Smooth muscle cell of bladder (primary cell): ENCODE results near the gene TEX22. TPM values are rescaled to one million over a fixed set of nuclear protein-coding genes. Genes with fewer than 3 reads are reported as not detected.

Experiments used
- total RNA-seq: library from RNA; depleted of rRNA; stranded (reverse); fragments of >200 nt; gene quantifications from 2 replicates; pipeline ENCODE4 v1.2.3, GENCODE V29; 2014

TEX22 gene, protein sequence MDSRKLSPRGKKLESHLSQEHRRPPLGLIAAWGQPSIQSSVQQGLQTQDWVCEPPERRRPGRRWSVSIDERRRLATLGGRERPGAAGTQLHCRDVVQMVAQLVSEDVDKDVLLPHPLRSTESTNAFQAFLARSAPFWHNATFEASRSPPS
- 0.37 and 0.43 TPM in 2 replicates for total RNA-seq

DNA sequence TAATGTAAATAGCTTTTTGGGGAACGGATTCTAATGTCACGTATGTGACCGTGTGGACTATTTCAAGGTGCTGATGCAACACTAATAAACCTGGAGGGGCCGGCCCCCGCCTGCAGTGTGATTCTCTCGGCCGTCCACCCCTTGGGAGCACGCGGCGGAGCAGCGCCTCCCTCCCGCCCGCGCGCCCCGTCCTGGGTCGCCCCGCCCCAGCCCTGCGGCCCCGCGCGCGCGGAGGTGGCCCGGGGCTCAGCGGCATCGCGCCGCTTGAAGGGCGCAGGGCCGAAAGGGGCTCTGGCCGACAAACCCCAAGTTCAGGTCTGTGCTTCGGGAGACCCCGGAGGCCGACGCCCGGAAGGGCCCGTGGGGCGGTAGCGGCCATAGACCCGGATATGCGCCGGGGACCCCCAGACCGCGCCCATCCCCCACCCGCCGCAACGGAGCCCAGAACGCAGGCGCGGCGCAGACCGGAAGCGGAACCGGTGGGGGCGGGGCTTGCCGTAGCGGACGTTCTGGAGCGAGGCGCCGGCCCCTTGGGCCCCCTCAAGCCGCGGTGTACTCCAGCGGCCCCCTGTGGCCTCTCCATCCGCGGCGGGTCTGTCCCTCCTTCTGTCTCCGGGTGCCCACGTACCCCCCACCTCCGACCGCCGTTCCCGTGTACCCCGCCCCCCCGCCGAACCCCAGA is at the start of gene TEX22:
TSS of gene TEX22 (plus strand) at position 495 of the 682 bp plus-strand sequence. CDS start 803 bp downstream, outside the sequence.

DNA sequence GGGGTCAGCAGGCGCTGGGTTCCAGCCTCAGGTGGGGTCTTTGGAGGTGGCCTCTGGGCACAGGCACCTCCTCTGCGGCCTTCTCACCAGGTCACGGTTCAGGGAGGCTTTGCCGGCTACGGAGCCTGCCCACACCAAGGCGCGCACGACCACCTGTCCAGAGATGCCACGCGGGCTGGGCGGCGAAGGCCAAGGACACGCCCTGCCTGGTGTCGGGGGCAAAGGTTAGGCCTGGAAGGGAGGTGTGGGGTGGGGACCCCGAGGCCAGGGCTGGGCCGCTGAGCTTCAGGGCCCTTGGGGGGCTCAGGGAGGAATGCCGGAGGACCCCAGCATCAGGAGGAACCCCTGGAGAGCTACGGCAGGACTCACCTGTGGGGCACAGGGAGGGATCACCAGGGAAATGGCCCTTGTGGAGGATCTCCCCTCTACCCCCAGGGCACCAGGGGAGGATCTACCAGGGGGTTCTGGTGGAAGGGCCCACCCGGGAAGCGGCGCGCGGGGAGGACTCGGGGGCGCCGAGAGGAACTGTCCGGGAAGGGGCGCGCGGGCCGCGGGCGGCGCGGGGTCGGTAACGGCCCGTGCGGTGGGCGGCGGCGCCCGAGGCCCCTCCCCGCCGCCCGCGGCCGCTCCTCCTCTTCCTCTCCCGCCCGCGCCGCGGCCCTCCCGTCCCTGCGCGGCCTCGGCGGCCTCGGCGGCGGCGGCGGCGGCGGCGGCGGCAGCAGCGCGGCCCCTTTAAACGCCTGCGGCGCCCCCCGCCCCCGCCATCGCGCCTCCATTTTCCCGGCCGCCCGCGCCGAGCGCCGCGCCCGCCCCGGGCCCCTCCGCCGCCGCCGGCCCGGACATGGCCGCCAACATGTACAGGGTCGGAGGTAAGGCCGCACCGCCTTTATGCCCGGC is 21.1 kb downstream of the TEX22 start, which contains the start of gene MTA1:
TSS of gene MTA1 (plus strand) at position 633 of the 897 bp plus-strand sequence. CDS start at position 842, 209 bp downstream.

Other genes starting within 250 kb of the TEX22 start
- gene JAG2, start 229.8 kb upstream of the TEX22 start, total RNA-seq, result 0.57 and 1.2 TPM in 2 replicates
- 10.7 and 12.8 TPM in 2 replicates for gene NUDT14, start 217.2 kb upstream of the TEX22 start, total RNA-seq
- 31.9 and 41.1 TPM in 2 replicates for gene BTBD6, start 150.0 kb upstream of the TEX22 start, total RNA-seq
- 32.6 and 34.5 TPM in 2 replicates for gene BRF1, start 97.5 kb upstream of the TEX22 start, total RNA-seq
- 32.7 and 48.3 TPM in 2 replicates for gene PACS2, start 83.8 kb upstream of the TEX22 start, total RNA-seq
- gene MTA1, start 21.3 kb downstream of the TEX22 start, total RNA-seq, result 26.2 and 35.8 TPM in 2 replicates
- gene CRIP2, start 76.3 kb downstream of the TEX22 start, total RNA-seq, result 22.7 and 23.2 TPM in 2 replicates
- 2.0 and 3.3 TPM in 2 replicates for gene CRIP1, start 88.3 kb downstream of the TEX22 start, total RNA-seq
- 1.8 and 2.3 TPM in 2 replicates for gene TEDC1, start 92.7 kb downstream of the TEX22 start, total RNA-seq
- gene TMEM121, start 128.0 kb downstream of the TEX22 start, total RNA-seq, result 10.0 and 10.2 TPM in 2 replicates